ENCODE measurements around the gene DNAJC21.

DNA sequence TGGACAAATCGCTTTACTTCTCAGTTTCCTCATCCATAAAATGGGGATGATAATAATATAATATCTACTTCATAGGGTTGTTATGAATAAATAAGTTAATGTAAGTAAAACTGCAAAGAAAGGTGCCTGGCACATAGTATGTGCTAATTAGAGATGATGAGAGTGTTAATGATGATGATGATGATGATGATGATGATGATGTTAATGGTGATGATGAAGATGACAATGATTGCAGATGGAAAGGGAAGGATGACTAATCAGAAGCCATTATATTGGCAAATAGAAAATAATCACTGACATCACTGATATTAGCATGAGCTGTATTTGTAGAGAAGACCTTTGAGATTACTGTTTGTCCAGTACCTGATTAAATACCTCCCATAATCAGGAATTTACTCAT lies 34.6 kb upstream of the DNAJC21 start:
- TF ChIP-seq ZNF274 (IDR thresholded peaks at IDR 0.05; ENCODE audit: low read depth, low read length) (no peak), YY1 (IDR thresholded peaks at IDR 0.05; ENCODE audit: insufficient read depth, insufficient read length) (no peak)

Measured in NT2/D1 (cell line).